HG03095 (cell line): Measurements from ENCODE around the gene MZT2A.
A peak's percentile ranks its signal among the peaks of the same experiment; 100 is the strongest.
"Not testable (repeated sequence)": the region's sequence is repeated elsewhere in the genome, so short reads cannot be mapped to it uniquely, and the experiment has no call there.

Source experiments
- ATAC-seq: cut with Tn5 transposase; IDR thresholded peaks from one replicate; pipeline ENCODE4 v1.9.1; 2021; ENCODE audit warnings: moderate library complexity; ENCODE audit not compliant: unreplicated experiment

The MZT2A gene, protein sequence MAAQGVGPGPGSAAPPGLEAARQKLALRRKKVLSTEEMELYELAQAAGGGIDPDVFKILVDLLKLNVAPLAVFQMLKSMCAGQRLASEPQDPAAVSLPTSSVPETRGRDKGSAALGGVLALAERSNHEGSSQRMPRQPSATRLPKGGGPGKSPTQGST

DNA sequence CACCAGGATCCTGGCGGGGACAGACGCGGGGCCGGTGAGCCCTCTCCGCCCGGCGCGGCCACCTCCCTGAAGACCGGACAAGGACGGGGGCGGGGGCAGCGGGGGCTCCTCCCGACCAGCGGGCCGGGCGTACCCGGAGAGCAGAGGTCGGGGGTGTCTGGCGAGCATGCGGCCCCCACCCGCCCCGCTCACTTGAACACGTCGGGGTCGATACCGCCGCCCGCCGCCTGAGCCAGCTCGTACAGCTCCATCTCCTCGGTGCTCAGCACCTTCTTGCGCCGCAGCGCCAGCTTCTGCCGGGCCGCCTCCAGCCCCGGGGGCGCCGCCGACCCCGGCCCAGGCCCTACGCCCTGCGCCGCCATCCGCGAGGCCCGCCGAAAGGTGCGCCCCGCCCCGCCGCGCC, at the start of gene MZT2A:
Gene MZT2A, minus strand, starts transcription at position 383 of the 403 bp plus-strand sequence. Its CDS starts 21 bp downstream, at position 362.
- ATAC-seq: peak; percentile 2

DNA sequence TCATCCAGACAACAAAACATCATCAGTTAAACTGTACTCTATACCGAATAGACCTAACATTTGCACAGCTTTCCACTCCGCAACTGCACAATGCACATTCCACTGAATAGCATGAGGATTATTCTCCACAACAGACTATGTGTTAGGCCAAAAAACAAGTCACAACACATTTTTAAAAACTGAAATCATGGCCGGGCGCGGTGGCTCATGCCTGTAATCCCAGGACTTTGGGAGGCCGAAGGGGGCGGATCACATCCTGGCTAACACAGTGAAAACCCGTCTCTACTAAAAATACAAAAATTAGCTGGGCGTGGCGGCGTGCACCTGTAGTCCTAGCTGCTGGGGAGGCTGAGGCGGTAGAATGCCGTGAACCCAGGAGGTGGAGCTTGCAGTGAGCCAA, 46.7 kb upstream of the MZT2A start:
- ATAC-seq: not testable (repeated sequence)

DNA sequence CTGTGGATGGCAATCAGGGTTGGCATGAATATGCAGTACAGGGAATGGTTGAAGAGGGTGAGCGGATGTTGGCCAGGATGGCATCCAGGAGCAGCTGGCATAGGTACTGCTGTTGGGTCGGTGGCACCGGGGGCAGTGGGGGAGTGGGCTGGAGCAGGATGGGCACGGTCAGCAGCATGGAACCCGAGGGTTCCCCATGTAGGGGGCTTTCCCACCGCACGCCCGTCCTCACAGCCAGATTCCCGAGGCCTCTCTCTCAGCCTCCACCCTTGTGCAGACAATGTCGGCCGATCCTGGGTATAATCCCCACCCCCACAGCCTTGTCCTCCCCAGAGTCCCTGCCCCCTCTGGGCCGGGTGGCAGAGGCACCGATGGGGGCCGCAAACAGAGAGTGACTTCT, 44.6 kb upstream of the MZT2A start:
- not testable (repeated sequence) for ATAC-seq

DNA sequence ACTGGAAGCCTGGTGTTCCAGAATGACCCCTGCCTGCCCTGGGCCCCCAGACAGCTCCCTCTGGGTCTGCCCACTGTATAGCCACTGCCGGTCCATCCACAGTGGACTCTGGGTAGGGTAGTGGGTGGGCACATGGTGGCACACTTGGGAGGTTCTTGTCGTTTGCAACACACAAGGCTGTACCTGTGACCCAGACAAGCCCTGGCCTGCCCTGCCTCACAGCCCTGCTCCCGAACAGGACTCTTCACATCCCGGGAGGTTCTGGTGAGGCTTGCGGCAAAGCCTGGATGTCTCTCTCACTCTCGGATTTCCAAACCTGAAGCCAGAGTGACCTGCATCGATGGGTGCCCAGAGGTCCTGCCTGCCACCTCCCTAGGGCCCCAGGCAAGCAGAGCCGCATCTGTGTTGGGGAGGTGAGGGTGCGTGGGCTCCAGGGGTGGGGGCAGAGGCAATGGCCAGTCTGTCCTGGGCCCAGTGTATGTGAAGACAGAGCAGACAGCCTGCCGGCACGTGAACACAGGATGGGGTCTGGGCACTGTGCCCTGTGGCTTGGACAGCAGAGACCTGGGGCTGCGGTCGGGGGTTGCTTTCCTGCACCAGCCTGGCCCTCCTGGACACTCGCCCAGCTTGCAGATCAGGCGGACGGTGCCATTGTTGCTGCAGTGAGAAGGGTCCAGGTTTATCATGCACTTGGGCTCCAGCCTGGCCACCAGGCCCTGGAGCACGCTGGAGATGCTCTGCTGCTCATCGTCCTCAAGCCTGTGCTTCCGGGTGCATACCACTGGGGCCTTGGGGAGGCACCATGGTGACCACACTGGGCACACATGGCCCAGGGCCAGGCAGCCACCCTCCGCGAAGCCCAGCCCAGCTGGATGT, 44.0 kb upstream of the MZT2A start:
- not testable (repeated sequence) for ATAC-seq

DNA sequence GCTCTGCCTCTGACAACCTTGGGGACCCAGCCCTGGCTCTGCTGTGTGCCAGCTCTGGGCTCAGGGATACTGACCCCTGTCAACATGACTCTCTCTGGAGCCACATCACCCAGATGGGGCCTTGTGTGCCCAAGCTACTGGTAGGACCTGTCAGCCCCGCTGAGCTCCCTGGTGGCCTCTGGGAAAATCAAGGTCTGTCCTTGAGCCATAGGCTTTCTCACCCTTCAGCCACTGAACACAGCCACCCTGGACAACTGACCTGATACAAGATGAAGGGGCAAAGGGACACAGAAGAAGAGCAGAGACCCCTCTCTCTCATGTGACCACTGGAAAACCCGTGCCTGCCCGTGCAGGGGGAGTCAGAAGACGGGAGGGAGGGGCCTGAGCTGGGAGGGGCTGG, 43.3 kb upstream of the MZT2A start:
- ATAC-seq: no peak

DNA sequence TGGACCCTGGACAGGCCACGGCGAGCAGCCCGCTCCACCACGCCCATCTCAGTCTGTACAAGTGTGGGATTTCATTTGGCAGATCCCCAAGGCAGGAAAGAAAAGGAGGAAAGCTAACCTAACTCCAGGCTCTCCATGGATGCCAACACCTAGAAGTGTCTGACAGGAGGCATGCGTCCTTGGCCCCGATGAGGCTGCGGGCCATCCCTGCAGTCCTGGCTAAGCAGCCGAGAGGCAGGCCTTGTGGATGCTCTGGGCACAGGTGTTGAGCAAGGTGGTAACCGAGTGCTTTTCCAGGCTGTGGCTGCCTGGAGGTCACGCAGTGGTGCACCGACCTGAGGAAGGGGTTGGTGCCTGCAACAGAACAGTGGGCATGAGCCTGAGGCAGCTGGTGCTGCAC, 42.8 kb upstream of the MZT2A start:
- ATAC-seq: not testable (repeated sequence)

DNA sequence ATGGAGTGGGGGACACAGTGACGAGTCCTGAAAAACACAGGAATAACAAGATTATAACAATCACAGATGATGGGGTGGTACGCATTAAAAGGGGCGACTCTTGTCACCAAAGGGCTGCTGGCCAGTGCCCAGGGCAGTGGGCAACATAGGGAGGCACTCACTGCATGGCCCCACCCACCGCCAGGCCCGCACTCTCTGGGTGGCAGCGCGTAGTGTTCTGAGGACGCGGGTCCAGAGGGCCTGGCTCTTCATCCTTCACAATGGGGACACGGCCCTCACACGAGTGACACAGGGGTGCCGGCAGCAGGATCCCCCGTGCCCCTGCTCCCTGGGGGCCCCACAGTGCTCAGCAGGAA, 42.1 kb upstream of the MZT2A start:
- not testable (repeated sequence) for ATAC-seq

DNA sequence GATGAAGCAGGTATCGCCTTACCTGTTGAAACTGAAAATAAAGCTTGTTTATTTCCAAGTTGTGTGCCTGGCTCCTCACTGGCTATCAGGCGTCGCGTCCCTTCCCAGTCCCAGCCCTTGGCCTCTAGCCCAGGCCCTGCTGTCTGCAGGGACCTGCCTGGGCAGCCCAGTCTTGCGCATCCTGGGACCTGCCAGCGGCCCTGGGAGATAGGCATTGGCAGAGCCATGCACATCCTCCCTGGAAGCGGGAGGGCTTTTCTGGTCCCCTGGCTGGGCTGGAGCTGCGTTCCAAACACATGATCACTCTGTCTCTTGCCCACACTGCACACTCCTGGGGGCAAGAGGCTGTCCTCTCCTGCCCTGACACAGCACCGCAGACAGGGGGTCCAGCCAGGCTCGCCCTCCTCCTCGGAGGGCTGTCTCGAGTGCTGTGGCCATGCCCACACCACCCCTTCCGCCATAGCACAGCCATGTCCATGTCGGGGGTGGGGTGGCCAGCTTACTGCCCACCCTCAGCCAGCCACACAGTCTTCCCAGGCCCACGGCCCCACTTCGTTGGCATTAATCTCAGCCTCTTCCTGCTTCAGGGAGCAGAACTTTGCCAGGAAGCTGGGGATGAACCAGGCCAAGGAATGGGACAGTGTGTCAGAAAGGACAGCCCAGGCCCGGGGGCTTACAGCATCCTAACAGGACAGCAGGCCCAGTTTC, 41.6 kb upstream of the MZT2A start:
- not testable (repeated sequence) for ATAC-seq

DNA sequence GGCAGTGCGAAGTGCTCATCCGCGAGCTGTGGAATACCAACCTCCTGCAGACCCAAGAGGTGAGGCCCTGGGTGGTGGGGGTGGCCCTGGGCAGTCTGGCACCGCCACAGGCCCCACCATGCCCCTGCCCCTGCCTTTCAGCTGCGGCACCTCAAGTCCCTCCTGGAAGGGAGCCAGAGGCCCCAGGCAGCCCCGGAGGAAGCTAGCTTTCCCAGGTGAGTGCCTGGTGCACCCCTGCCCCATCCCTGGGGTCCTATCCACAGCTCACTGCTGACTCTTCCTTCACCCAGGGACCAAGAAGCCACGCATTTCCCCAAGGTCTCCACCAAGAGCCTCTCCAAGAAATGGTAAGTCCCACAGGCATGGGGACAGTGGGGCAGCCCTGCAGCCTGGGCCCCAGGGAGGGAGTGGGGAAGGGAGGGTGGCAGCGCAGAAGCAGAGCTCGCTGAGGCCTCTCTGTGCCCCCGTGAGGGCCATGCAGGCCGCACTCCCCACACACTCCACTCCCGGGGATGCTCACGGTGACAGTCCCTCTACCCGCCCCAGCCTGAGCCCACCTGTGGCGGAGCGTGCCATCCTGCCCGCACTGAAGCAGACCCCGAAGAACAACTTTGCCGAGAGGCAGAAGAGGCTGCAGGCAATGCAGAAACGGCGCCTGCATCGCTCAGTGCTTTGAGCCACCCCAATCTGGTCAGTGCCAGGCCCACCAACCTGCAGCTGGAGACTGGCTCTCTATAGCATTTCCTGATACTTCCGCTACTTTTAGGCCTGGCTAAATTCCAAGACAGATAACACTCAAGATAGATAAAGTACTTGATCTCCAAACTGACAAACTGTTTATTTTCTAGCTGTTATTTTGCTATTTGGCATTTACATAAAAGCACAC, 40.8 kb upstream of the MZT2A start:
- not testable (repeated sequence) for ATAC-seq

DNA sequence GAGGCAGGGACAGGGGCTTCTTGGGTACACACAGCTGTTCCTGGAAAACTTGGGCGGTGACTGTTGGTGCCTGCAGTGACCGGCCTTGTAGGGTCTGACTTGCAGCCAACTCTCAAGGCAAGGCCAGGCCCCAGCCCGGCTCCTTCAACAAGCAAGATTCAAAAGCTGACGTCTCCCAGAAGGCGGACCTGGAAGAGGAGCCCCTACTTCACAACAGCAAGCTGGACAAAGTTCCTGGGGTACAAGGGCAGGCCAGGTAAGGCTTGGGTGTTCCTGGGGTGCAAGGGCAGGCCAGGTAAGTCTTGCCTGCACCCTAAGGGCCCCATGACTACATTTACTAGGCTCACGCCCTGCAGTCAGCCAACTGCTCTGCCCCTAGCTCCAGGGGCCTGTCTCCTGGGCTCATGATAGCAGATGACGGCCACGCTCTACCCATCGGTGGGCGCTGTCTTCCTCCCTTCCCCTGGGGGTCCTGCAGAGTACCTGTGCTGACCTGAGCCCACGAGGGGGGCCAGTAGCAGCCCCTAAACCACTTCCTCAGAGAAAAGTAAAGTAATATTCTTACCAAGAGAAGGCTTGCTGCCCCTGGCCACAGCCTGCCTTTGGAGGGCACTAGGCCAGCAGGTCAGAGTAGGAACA, 39.5 kb upstream of the MZT2A start:
- not testable (repeated sequence) for ATAC-seq

DNA sequence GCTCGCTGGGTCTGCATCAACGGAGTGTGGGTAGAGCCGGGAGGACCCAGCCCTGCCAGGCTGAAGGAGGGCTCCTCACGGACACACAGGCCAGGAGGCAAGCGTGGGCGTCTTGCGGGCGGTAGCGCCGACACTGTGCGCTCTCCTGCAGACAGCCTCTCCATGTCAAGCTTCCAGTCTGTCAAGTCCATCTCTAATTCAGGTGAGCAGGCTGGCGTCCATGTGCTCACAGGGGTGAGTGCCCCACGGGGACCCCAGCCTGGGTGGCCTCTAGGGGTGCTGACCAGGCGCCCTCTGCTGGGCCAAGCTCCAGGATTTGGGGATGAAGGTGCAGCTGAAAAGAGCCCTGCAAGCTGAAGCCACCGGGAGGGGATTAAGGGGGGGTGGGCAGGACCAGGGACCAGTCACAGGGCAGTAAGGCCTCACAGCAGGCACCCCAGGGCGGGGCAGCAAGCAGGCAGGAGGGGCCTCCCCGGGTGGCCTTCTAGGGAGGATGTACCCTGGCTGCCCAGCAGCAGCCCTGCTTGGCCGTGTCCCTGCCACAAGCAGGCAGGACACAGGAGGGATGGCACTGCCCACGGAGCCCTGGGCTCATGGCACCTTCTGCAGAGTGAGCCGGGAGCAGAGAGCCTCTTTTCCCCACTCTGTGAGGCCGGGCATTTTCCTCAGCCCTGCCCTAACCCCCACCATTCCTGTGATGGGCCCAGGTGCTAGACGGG, 38.6 kb upstream of the MZT2A start:
- ATAC-seq: not testable (repeated sequence)

DNA sequence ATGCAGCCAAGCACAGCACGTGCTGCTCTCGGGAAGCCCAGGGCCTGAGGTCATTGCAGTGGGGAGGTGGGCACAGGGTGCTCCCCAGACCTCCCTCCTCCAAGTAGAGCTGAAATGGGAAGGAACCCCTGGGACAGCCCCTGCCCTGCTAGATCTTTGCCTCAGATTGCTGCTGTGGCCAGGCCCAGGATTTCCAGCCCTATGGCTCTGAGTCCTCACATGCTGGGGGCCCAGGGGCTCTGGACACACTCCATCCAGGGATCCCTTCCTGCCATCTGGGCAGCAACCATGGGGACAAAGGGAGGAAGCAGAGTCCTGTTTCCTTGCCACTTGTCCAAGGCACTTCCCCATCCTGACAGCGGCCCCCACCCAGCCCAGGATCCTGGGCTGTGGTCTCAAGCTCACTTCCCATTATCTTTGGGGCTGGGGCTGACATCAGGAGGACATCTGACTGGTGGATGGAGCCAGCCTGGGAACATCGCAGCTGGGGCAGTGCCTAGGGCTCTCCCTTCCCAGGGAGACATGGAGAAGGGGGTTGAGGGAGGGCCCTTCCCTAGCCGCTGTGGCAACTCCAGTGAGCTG, 37.8 kb upstream of the MZT2A start:
- ATAC-seq: not testable (repeated sequence)

DNA sequence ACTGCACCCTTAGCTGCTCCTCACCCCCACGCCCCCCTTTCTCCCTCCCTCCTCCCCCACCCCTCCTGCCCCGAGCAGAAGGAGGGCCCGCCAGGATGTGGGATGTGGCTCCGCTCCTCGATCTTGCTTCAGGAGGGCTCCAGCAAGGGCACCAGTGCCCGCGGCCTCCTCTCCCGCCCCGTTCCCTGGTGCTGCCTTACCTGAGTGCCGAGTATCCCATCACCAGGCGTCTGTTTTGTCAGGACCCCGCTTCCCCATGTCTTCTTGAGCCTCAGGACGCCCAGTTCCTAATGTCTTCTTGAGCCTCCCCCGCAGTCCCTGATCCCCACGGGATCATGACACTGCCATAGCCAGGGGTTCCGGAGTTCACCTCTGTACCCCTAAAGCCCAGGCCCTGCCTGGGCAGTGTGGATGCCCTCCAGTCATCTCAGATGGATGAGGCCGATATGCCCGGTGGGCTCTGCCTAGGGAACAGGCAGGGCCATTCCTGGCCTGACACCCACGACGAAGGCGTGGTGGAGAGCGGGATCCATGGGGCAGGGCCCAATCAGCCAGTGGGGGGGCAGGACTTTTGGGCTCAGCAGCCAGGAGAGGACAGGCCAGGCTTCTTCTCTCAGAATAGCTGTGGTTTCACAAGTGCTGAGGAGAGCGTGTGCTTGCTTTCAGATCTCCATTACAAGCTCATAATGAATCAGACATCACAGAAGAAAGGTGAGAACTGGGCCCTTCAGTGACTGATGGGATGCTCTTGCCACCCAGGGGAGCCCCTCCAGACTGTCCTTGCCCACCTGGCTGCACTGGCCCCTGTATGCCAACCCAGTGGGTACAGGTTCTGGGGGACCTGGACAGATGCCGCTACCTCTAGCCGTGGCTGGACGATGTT, 37.0 kb upstream of the MZT2A start:
- peak; percentile 70 for ATAC-seq

DNA sequence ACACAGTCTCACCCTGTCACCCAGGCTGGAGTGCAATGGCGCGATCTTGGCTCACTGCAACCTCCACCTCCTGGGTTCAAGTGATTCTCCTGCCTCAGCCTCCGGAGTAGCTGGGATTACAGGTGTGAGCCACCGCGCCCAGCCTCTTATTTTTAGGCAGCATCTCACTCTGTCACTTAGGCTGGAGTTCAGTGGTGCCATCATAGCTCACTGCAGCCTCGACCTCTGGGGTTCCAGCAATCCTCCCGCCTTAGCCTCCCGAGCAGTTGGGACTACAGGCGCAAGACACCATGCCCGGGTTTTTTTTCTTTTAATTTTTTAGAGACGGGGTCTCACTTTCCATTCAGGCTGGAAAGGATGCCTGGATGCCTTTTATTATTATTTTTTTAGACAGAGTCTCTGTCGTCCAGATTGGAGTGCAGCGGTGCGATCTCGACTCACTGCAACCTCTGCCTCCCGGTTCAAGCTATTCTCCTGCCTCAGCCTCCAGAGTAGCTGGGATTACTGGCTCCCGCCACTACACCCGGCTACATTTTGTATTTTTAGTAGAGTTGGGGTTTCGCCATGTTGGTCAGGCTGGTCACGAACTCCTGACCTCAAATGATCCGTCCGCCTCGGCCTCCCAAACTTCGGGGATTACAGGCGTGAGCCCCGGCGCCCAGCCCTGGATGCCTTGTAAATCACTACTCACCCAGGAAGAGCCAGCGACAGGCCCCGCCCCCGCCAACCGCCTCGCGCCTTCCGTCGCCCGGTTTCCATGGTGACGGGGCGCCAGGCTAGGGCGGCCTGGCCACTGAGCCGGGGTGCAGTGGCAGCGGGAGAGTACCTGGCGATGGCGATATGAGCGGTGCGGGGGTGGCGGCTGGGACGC, 35.2 kb upstream of the MZT2A start, which contains the start of gene CCDC74A:
Gene CCDC74A, plus strand, starts transcription at position 758 of the 871 bp plus-strand sequence. Its CDS starts 83 bp downstream, at position 841.
- peak; percentile 85 for ATAC-seq

DNA sequence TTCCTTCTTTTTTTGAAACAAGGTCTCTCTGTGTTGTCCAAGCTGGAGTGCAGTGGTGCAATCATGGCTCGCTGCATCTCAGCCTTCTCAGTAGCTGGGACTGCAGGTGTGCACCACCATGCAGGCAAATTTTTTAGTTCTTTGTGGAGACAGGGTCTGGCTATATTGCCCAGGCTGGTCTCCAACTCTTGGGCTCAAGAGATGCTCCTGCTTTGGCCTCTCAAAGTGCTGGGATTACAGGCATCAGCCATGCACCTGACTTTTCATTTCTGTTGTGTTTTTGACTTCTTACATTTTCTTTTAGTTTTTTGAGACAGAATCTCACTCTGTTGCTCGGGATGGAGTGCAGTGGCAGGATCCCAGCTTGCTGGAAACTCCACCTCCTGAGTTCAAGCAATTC, 33.1 kb upstream of the MZT2A start:
- not testable (repeated sequence) for ATAC-seq

DNA sequence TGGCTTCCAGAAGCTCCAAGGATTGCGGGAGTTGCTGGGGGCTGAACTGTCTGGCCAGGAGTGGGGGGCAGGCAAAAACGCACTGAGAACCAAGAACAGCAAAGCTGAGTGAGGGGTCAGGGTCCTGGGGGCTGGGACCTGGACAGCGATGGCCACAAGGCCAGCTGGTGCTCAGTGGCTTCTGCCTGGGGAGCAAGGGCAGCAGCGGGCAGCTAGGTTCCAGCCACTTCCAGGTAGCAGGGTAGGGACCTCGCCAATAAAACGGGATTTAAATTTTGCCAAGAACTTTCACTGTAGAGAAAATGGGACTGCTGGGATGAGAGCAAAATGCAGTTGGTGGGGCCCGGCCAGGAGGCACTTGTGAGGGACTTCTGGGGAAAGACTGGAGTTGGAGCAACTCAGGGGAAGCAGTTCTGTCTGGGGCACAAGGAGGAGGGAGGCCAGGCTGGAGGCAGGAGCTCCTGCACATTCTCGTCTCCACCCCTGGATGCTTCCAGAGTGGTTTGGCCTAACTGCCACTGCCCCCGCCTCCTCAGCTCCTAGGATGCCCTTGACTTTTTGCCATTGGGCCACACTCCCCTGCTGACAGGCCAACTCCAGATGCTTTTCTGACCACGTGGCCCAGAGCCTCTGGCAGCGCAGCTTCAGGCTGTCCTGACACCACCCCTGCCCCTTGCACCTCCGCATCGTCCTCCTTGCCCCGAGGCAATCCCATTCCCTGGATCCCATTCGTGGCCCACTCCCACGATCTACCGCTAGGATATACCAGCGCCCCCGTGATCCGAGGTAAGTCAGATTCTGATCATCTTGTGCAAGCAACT, 30.0 kb upstream of the MZT2A start:
- ATAC-seq: no peak
